DMS153 (cell line): Measurements from ENCODE around the gene ABCF3.
"Not testable (repeated sequence)": the region's sequence is repeated elsewhere in the genome, so short reads cannot be mapped to it uniquely, and the experiment has no call there.

ENCODE experiments used
- DNase-seq: peaks from one replicate; lab custom pipeline; 2025; lab: John Stamatoyannopoulos, UW

The ABCF3 gene, protein sequence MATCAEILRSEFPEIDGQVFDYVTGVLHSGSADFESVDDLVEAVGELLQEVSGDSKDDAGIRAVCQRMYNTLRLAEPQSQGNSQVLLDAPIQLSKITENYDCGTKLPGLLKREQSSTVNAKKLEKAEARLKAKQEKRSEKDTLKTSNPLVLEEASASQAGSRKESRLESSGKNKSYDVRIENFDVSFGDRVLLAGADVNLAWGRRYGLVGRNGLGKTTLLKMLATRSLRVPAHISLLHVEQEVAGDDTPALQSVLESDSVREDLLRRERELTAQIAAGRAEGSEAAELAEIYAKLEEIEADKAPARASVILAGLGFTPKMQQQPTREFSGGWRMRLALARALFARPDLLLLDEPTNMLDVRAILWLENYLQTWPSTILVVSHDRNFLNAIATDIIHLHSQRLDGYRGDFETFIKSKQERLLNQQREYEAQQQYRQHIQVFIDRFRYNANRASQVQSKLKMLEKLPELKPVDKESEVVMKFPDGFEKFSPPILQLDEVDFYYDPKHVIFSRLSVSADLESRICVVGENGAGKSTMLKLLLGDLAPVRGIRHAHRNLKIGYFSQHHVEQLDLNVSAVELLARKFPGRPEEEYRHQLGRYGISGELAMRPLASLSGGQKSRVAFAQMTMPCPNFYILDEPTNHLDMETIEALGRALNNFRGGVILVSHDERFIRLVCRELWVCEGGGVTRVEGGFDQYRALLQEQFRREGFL

DNA sequence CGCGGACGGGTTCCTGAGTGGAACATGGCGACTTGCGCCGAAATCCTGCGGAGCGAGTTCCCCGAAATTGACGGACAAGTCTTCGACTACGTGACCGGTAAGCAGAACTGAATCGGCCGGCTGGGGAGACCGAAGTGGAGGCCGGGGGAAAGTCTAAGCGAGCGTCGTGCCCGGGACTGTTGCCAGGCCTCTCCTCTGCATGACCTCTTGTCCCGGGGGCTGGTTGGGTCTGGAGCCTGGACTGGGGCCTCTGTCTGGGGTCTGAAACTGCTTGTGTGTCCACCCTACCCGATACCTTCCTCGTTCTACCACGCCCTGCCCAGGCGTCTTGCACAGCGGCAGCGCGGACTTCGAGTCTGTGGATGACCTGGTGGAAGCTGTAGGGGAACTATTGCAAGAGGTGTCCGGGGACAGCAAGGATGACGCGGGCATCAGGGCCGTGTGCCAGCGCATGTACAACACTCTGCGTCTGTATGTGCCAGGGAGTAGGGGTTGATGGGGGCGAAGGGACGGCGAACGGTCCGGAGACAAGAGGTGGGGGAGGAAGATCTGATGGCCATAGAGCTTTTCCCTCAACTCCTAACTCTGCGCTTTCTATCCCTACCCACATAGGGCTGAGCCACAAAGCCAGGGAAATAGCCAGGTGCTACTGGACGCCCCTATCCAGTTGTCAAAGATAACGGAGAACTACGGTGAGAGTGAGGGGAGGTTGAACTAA, at the start of gene ABCF3:
Gene ABCF3, plus strand, starts transcription at position 16 of the 718 bp plus-strand sequence. Its CDS starts 9 bp downstream, at position 25.
- no peak for DNase-seq

DNA sequence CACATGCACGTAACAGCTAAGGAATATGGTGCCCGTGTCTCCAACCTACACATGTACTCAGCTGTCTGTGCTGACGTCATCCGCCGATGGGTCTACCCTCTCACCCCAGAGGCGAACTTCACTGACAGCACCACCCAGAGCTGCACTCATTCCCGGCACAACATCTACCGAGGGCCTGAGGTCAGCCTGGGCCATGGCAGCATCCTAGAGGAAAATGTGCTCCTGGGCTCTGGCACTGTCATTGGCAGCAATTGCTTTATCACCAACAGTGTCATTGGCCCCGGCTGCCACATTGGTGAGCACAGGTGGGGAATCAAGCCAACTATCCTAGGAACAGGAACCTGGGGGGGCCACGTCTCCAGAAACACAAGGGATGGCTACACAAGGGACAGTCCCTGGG, 45.6 kb upstream of the ABCF3 start:
- no peak for DNase-seq

DNA sequence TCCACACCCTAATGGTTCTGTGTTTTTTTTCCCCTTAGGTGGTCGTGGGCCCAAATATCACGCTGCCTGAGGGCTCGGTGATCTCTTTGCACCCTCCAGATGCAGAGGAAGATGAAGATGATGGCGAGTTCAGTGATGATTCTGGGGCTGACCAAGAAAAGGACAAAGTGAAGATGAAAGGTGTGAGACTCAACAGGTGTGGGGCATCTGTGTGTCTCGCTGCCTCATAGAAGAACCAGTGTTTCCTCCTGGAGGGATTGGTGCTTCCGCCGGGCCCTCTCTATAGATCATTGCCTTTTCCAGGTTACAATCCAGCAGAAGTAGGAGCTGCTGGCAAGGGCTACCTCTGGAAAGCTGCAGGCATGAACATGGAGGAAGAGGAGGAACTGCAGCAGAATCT, 43.8 kb upstream of the ABCF3 start:
- no peak for DNase-seq

DNA sequence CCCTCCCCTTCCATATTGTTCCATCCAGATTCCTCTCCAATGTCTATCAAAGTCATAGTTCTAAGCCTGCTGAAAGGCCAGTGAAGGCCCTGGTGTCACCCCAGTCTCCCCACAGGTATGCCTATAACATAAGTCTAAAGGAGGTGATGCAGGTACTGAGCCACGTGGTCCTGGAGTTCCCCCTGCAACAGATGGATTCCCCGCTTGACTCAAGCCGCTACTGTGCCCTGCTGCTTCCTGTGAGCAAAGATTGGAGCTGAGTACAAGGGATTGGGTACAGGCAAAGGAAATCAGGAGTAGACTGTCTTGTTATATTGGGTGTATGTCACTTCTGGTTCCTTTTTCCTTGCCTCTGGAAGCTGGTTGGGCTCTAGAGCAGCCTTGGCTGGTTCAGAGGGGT, 42.7 kb upstream of the ABCF3 start:
- DNase-seq = no peak

DNA sequence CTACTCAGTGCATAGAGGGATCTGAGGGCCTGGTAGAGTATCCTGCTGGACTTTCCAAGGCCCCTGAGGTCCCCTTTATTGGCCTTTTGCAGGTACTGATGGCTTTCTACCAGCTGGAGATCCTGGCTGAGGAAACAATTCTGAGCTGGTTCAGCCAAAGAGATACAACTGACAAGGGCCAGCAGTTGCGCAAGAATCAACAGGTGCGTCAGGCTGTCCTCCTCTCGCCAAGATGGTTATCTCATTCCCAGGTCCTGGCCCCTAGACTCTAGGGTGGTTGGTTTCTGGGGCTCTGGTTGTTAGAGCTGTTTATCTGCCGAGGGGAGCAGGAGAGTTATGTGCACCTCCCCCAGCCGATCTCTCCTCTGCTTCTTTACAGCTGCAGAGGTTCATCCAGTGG, 41.5 kb upstream of the ABCF3 start:
- DNase-seq = no peak

DNA sequence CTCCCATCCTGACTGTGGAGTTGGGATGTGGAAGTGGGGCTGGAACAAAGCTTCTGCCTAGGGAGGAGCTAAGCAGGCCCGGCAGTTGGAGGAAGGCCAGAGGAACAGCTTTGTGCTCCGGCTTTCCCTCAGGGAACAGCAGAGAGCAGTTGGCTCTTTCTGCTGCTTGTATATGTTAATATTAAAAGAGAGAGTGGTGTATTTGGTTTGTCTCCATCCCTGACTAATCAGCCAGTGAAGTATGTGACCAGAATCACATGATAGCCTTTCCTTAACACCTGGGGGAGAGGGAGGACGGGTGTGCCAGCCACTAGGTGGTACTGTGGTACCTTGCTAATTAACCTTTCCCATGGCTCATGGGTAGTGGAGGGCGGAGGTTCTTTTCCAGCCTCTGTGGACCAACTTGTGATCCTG, 40.9 kb upstream of the ABCF3 start:
- DNase-seq = peak; percentile 56

DNA sequence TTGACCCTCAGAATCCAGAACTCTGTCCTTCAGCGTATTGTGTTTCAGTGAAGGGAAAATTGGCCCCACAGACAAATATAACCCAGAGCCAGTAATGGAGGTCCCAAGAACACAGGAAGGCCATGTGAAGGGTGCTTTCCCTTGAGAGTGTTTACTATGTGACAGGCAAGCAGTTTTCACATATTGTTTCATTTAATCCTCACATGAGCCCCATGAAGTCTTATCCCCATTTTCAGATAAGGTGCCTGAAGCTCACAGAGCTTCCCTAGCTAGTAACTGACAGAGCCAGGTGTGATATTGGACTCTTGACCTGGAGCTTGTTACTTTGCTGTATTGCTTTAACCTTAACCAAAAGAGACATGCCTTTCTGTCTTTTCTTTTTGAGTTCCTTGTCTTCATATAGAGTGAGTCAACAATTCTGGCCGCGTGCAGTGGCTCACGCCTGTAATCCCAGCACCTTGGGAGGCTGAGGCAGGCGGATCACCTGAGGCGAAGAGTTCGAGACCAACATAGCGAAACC, 40.2 kb upstream of the ABCF3 start:
- DNase-seq = no peak

DNA sequence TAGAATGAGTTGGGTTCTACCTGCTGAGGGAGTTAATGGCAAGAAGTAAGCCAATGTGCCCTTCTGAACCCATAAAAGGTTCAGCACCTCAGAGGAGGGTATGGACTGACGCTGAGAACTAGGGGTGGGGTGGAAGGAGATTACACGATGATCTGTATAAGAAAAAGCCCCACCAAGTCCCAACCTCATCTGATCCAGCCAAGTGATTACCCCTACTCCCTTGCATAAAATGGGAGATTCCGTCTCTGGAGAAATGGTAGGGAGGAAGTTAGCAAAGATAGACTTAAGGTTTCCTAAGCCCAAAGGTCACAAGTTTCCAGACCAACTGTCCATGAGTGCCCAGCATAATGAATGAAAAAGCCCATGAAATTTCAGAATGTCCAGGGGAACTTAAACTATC, 37.9 kb upstream of the ABCF3 start:
- DNase-seq = no peak

DNA sequence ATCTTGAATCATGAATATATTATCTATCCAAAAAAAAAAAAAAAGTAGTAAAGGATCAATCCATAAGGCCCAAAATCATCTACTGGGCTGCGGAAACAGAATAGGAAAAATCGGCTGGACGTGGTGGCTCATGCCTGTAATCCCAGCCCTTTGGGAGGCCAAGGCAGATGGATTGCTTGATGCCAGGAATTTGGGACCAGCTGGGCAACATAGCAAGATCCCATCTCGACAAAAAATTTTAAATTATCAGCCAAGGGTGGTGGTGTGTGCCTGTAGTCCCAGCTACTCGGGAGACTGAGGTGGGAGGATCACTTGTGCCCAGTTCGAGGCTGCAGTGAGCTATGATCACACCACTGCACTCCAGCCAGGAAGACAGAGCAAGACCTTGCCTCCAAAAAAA, 36.9 kb upstream of the ABCF3 start:
- DNase-seq = no peak

DNA sequence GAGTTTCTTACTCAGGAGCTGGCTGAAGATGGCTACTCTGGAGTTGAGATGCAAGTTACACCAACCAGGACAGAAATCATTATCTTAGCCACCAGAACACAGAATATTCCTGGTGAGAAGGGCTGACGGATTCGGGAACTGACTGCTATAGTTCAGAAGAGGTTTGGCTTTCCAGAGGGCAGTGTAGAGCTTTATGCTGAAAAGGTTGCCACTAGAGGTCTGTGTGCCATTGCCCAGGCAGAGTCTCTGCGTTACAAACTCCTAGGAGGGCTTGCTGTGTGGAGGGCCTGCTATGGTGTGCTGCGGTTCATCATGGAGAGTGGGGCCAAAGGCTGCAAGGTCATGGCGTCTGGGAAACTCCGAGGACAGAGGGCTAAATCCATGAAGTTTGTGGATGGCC, 36.2 kb upstream of the ABCF3 start:
- not testable (repeated sequence) for DNase-seq

DNA sequence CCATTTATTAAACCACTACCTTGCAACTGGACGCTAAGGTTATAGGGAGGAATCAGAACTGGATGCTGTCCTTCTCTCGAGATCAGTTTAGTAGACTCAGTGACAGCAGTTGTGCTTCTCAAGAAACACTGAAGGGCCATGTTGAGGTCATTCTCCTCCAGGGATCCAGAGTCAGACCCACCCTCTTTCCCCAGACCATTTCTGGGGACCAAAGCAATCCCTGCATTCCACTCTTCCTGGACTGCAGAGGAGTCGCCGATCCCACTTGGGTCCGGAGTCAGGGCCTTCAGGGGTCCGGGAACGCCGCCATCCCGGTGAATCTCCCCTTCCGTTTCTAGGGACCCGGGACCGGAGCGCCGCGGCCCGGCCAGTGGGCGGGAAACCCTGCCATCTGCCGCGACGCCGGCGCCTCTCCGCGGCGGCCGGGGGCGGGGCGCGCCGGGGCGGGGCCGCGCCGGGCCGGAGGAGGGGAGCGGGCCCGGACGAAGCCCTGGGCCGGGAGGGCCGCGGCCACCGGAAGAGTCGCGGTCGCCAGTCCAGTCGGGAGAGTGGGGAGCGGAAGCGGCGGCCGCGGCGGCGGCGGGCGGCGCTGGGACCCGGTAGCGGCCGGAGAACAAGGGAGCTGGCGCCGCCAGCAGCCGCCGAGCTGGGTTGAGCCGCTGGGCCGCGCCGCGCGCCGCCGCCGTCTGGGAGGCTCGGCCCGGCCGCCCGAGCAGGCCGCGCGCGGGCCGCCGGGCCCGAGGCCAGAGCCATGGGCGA, 30.9 kb upstream of the ABCF3 start, which contains the start of gene DVL3:
Gene DVL3, plus strand, starts transcription at position 493 of the 759 bp plus-strand sequence. Its CDS starts 259 bp downstream, at position 752.
- DNase-seq = peak; percentile 46

DNA sequence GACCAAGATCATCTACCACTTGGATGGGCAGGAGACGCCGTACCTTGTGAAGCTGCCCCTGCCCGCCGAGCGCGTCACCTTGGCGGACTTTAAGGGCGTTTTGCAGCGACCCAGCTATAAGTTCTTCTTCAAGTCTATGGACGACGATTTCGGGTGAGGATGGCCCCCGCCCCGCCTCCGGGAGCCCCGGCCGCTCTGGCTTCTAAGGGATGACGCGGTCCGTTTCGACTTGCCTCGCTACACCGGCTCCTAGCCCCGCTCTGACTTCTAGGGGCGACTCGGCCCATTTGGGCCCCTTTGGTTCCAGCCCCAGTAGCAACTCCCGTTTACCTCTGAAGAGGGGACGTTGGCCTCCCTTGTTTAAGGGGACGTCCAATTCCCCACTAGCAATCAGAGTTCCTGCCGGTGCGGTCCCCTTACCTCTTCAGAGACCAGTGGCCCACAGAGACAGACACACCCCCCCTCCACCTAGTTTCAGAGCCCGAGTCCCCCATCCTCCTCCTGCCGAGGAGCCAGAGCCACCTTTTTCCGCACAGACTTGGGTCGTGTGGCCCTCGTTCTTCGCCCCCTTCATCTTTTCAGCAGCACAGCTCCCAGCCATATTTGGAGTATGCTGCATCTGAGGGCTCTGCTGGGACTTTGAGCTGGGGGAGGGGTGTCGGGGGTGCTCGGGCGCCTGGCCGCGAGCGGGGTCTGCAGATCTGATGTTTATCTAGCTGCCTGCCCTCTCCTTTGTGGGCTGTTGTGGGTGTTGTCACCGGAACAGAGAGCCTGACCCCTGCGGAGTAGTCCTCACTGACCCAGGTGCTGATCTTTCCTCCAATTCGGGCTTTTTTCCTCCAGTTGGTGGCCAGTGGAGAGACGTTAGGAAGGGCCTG, 30.1 kb upstream of the ABCF3 start:
- no peak for DNase-seq

DNA sequence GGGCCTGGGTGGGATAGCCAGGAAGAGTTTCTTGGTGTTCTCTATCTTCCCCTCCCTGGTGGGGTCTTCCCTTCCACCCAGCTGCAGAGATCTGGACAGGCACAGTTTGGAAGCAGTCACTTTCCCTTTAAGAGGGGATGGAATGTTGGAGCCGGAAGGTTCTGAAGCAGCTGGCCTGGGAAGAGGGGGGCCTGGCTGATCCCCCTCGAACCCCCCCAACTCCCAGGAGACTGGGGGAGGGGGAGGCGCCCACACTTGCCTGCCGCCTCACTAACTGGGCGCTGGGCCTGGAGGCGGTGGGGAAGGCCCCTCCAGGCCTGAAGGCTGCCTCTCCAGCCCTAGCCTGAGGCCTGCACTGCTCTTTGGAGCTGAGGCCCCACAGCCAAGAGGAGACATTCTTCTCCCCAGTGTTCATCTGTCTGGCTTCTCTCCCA, 29.5 kb upstream of the ABCF3 start:
- DNase-seq = peak; percentile 10

DNA sequence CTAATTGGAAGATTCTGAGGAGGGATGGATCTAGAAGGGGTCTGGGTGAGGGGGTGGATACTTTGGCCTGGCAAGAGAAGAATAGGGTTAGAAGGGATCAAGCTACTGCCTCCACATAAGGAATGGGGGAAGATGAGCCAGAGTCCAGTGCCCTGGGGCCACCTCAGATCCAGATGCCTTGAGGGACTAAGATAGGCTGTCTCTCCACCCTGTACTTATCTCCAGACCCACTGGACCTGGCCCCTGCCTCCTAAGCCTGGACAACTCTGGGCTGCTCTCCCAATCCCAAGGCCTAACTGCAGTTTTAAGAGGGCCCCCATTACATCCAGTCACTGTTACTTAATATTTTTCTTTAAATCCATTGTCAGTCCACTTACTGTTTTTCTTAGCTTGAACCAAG, 28.8 kb upstream of the ABCF3 start:
- no peak for DNase-seq

DNA sequence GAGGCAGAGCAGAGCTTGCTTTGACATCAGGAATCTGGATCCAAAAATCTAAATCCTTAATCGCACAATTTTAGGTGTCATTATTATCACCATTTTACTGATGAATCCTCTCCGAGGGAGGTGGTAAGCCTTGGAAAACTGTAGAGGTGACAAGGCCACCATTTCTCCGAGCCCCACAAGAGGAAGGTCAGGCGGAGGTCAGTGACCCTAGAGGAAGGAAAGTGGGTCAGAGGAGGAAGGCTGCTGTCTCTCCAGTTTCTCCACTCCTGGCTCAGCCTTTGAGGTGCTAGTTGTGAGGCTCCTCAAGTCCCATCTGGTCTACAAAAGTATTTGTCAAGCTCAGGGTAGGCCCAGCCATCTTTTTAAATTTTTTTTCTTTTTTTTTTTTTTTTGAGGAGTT, 27.6 kb upstream of the ABCF3 start:
- DNase-seq = no peak

DNA sequence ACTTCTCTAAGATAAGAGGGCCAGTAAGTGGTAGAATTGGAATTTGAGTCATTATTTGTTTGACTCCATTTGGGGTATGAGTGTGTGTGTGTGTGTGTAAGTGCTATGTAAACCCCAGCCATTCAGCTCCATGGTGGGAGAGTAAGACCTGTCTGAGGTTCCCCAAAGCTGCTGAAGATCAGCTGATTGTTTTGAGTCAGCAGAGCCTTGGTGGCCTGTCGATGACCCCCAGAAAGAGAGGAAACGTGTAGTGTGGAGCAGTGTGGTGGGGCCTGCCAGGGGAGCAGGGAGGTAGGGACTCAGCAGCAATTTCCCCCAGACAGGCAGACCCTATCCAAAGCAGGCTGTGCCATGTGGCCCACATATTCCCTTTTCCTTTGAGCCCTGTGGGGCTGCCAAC, 25.5 kb upstream of the ABCF3 start:
- DNase-seq = no peak

DNA sequence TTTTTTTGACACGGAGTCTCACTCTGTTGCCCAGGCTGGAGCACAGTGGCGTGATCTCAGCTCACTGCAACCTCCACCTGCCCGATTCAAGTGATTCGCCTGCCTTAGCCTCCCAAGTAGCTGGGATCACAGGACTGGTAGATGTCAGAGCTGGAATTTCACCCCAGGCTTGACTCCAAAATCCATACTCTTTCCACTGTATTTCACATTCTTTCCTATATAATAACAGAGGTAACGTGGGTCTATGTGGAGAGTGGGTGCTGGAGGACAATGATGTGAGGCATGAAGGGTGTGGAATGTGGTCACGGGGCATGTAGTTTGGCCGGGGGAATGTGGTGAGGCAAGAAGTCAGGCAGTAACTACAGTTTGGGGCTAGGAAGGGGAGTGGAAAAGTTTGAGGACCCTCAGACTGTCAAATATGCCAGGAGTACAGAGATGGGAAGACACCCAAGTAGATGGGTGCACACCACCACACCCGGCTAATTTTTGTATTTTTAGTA, 23.4 kb upstream of the ABCF3 start:
- not testable (repeated sequence) for DNase-seq

DNA sequence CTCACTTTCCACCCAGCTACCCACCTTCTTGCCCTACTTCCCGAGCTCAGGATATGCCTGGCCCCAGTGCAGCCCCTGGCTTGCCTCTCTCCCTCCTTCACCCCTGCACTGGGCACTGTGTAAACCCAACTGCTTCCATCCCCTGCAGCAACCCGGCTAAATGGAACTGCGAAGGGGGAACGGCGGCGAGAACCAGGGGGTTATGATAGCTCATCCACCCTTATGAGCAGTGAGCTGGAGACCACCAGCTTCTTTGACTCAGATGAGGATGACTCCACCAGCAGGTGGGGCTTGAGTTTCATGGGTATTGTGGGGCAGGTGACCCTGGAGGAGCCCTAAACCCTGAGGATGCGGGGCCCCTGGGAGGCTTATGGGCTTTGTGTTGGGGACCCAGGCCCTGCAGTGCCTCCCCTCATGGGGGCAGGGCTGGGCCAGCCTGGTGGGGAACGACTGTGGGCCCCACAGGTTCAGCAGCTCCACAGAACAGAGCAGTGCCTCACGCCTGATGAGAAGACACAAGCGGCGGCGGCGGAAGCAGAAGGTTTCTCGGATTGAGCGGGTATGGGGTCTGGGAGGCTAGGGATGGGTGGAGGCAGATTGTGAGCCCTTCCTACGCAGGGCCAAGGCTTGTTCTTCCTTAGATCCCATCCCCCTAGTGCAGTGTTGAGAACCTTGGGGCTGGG, 21.2 kb upstream of the ABCF3 start:
- no peak for DNase-seq

DNA sequence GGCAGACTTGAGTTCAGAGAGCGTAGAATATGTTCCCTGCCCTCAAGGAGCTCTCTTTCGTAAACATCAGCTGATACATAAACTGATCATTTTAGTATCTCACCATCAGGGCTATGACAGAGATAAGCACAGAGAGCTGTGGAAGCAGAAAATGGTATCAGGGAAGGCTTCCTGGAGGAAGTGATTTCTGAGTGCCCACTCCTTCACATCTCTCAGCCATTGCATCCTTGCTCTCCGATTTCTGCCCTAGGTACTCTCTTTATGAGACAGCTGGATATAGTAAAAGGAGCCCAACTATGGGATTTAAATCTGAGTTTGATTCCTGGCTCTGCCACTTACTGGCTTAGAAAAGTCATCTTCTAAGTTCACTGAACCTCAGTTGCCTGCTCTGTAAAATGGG, 20.5 kb upstream of the ABCF3 start:
- no peak for DNase-seq

DNA sequence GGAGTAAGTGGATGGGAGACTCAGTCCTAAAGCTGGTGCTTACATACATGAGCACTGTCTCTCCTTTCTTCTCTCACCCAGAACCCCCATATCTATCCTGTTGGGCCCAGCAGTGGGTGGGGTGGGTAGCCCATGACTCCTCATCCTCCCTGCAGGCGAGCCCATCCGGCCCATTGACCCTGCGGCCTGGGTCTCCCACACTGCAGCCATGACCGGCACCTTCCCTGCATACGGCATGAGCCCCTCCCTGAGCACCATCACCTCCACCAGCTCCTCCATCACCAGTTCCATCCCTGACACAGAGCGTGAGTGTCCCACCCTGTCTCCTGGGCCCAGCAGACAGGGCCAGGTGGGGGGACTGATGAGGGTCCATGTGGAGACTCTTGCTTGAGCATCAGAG, 19.3 kb upstream of the ABCF3 start:
- no peak for DNase-seq
